Peyer's patch (tissue), 4 donors: ENCODE measurements around the gene VSIG10. TPM values are rescaled to one million over a fixed set of nuclear protein-coding genes. Genes with fewer than 3 reads are reported as not detected.
"Not testable (repeated sequence)": the region's sequence is repeated elsewhere in the genome, so short reads cannot be mapped to it uniquely, and the experiment has no call there.

ENCODE experiments used
- DNase-seq, 3 donors: peaks; one replicate each; pipeline ENCODE4 v3.0.0-alpha.2; 2017 to 2019
- H3K27ac ChIP-seq, 4 donors: fragments of 200-600 bp; sonication (generic); one replicate each; pipeline ENCODE4 v1.5.1; 2016 to 2019
- H3K27me3 ChIP-seq, 2 donors: fragments of 200-600 bp; sonication (generic); one replicate each; pipeline ENCODE4 v1.5.1; 2019
- H3K36me3 ChIP-seq, 3 donors: fragments of 200-600 bp; sonication (generic); one replicate each; pipeline ENCODE4 v1.5.1; 2016 to 2019
- H3K4me1 ChIP-seq, 4 donors: fragments of 200-600 bp; sonication (generic); one replicate each; pipeline ENCODE4 v1.5.1; 2016 to 2019
- H3K4me3 ChIP-seq, 4 donors: fragments of 200-600 bp; sonication (generic); 1 replicate in 3 of 4; 2 replicates in 1 of 4; pipeline ENCODE4 v1.5.1; 2016 to 2019; ENCODE audit warnings: mild to moderate bottlenecking in 1 of 4
- H3K9me3 ChIP-seq, 4 donors: fragments of 200-600 bp; sonication (generic); one replicate each; pipeline ENCODE4 v1.5.1; 2016 to 2019; ENCODE audit warnings: mild to moderate bottlenecking in 1 of 4
- POLR2A ChIP-seq, 2 donors: fragments of 450-650 bp; IDR thresholded peaks; one replicate each; pipeline ENCODE4 v1.5.1; 2017; ENCODE audit warnings: antibody characterized with exemption in 2 of 2, mild to moderate bottlenecking in 2 of 2, moderate library complexity in 2 of 2
- total RNA-seq, 4 donors: library from RNA; depleted of rRNA; stranded (reverse); fragments of >200 nt; gene quantifications; one replicate each; pipeline ENCODE4 v1.1.0, GENCODE V29; 2016
- TF ChIP-seq, protein P1 (sequence below), 6 experiments: fragments of 450-650 bp in 4 of 6; fragments of 200-600 bp in 2 of 6; sonication (generic) in 1 of 6; IDR thresholded peaks; one replicate each; pipeline ENCODE4 v1.5.1; 2017 to 2019; ENCODE audit warnings: antibody characterized with exemption in 6 of 6, mild to moderate bottlenecking in 3 of 6, moderate library complexity in 1 of 6

VSIG10 gene
- total RNA-seq, 4 donors from 2014 or later = 72.6 to 342 (median 208) TPM

DNA sequence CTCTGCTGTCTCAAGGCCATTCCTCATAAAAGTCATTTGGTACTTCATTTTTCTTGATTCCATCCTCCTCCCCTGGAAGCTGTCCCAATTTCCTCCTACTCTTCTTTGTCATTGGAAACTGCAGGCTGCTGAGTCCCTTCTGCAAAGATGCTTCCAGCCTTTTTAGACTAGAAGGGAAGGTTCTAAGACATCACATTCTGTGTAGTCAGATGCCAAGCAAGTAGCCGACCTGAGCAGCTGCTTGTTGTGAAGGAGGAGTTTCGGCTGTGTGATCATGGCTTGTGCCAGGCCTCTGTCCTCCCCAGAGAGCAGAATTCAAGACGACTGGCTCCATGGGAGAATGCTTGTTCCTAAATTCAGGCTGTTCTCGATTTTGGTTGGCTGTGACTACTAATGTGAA lies 78.6 kb downstream of the VSIG10 start:
- no peak for TF ChIP-seq POLR2A (IDR thresholded peaks at IDR 0.05)
- TF ChIP-seq, protein P1, sequence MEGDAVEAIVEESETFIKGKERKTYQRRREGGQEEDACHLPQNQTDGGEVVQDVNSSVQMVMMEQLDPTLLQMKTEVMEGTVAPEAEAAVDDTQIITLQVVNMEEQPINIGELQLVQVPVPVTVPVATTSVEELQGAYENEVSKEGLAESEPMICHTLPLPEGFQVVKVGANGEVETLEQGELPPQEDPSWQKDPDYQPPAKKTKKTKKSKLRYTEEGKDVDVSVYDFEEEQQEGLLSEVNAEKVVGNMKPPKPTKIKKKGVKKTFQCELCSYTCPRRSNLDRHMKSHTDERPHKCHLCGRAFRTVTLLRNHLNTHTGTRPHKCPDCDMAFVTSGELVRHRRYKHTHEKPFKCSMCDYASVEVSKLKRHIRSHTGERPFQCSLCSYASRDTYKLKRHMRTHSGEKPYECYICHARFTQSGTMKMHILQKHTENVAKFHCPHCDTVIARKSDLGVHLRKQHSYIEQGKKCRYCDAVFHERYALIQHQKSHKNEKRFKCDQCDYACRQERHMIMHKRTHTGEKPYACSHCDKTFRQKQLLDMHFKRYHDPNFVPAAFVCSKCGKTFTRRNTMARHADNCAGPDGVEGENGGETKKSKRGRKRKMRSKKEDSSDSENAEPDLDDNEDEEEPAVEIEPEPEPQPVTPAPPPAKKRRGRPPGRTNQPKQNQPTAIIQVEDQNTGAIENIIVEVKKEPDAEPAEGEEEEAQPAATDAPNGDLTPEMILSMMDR (IDR thresholded peaks at IDR 0.05) = no peak
- no peak overlapping the region for H3K4me3 ChIP-seq
- H3K4me1 ChIP-seq = no peaks in the 10 kb centered on the region
- DNase-seq = no peak
- H3K9me3 ChIP-seq = no peaks in the 10 kb centered on the region
- no peaks in the 10 kb centered on the region for H3K27me3 ChIP-seq
- peaks cover 0 to 74% (median 0%) of the 10 kb centered on the region in 3 donors for H3K36me3 ChIP-seq
- no peak overlapping the region for H3K27ac ChIP-seq

DNA sequence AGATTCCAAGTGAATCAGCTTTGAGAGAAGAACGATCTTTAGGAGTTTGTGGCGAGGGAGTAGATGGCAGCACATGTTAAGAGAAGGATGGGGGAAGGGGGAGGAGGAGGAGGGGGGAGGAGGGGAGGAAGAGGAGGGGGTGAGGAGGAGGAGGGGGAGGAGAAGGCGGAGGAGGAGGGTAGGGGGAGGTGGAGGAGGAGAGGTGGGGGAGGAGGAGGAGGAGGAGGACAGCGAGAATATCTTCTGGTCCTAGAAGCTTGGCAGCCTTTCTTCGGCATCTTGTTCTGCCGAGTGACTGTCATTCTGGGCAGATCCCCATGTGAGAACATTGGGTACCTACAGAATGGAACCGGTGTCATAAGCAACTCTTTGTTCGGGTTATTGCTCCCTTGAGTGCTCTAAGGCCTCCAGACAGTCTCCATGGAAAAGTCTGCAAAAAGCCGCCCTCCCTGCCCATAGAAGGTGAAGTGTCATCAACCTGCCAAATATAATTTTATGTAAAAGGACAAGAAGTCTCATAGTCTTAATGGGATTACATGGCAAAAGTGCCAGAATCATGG lies 80.4 kb downstream of the VSIG10 start:
- Histone ChIP-seq H3K27me3 (no peaks in the 10 kb centered on the region), H3K36me3 (peaks cover 0 to 70% (median 0%) of the 10 kb centered on the region in 3 donors), H3K4me3 (no peak overlapping the region), H3K4me1 (no peaks in the 10 kb centered on the region), H3K27ac (no peak overlapping the region), H3K9me3 (no peaks in the 10 kb centered on the region)
- no peak for DNase-seq
- no peak for TF ChIP-seq POLR2A (IDR thresholded peaks at IDR 0.05)
- TF ChIP-seq, protein P1 (IDR thresholded peaks at IDR 0.05) = no peak

DNA sequence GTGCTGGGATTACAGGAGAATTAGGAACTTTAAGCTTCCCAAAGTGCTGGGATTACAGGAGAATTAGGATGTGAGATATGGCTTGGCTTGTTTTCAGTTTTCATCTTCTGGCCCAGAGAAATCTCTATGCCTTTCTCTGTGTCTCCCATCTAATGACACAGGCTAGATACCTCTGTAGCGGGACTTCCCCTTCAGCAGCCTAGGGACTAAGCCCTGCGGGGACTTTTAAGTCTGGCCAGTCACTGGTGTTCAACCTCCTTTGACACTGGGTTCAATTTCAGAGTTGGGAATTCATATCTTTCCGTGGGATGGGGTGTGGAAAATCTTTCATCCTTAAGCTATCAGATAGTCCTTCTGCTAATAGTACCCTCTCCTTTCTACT lies 81.1 kb downstream of the VSIG10 start:
- DNase-seq = no peak
- TF ChIP-seq POLR2A (IDR thresholded peaks at IDR 0.05) = no peak
- TF ChIP-seq, protein P1 (IDR thresholded peaks at IDR 0.05) = no peak
- peaks cover 0 to 63% (median 0%) of the 10 kb centered on the region in 3 donors for H3K36me3 ChIP-seq
- H3K9me3 ChIP-seq = no peaks in the 10 kb centered on the region
- no peaks in the 10 kb centered on the region for H3K27me3 ChIP-seq
- no peak overlapping the region for H3K27ac ChIP-seq
- peaks cover 0 to under 1% (median 0%) of the 10 kb centered on the region in 4 donors for H3K4me1 ChIP-seq
- H3K4me3 ChIP-seq = no peak overlapping the region

DNA sequence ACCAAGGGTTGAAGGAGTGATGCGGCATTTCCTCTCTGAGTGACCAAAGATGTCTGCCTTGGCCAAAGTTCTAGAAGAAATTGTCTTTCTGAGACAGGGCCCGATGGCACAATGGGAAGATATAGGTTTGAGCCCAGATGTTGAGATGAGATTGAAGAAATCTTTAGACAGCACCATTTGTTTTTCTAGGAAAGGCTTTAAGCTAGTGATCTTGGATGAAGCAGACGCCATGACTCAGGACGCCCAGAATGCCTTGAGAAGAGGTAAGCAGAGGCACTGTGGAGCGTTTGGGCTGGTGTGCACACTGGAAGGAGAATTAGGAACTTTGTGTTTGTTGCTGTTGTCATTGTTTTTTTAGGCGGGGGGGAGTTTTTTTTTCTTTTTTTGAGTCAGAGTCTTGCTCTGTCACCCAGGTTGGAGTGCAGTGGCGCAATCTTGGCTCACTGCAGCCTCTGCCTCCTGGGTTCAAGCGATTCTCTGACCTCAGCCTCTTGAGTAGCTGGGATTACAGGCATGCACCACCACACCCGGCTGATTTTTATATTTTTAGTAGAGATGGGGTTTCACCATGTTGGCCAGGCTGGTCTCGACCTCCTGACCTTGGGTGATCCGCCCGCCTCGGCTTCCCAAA lies 81.6 kb downstream of the VSIG10 start:
- DNase-seq, H3K4me3 ChIP-seq, H3K9me3 ChIP-seq, H3K27ac ChIP-seq, H3K4me1 ChIP-seq, H3K27me3 ChIP-seq: not testable (repeated sequence)
- H3K36me3 ChIP-seq = peaks cover 0 to 59% (median 0%) of the 10 kb centered on the region in 3 donors

DNA sequence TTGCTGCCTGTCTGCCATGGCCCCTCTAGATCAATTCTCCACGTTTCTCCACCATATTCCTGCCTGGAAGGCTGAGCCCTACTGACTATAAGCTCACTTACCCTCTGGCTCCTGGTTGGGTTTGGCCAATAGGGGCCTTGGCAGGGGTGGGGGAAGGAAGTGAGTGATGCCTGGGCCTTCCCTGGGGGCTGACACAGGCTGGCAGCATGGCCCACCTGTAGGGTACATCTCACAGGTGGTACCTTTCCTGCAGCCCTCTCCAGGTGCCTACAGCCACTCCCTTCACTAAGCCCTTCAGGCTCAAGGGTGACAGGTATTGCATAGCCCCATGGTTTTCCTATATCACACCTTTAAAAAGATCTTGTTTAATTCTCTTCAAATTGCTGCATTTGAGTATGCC lies 83.8 kb downstream of the VSIG10 start:
- Histone ChIP-seq H3K27ac (no peak overlapping the region), H3K27me3 (no peaks in the 10 kb centered on the region), H3K9me3 (no peaks in the 10 kb centered on the region), H3K4me3 (no peak overlapping the region), H3K36me3 (peaks cover 0 to 38% (median 0%) of the 10 kb centered on the region in 3 donors), H3K4me1 (peaks cover 0 to 10% (median 6%) of the 10 kb centered on the region in 4 donors)
- no peak for DNase-seq
- no peak for TF ChIP-seq POLR2A (IDR thresholded peaks at IDR 0.05)
- TF ChIP-seq, protein P1 (IDR thresholded peaks at IDR 0.05) = no peak

GRCh38 chr12:118017926-118018325 lies 85.9 kb downstream of the VSIG10 start:
- TF ChIP-seq, protein P1 (IDR thresholded peaks at IDR 0.05) = no peak
- no peak for TF ChIP-seq POLR2A (IDR thresholded peaks at IDR 0.05)
- no peak overlapping the region for H3K27ac ChIP-seq
- no peak for DNase-seq
- no peaks in the 10 kb centered on the region for H3K27me3 ChIP-seq
- H3K9me3 ChIP-seq = no peaks in the 10 kb centered on the region
- H3K36me3 ChIP-seq = peaks cover 0 to 35% (median 0%) of the 10 kb centered on the region in 3 donors
- no peak overlapping the region for H3K4me3 ChIP-seq
- peaks cover 0 to 10% (median 6%) of the 10 kb centered on the region in 4 donors for H3K4me1 ChIP-seq
